CD14-positive monocyte (primary cell): ENCODE data around the gene PNMA6E. TPM values are rescaled to one million over a fixed set of nuclear protein-coding genes. Genes with fewer than 3 reads are reported as not detected.
"Not testable (repeated sequence)": the region's sequence is repeated elsewhere in the genome, so short reads cannot be mapped to it uniquely, and the experiment has no call there.

Experiments used
- DNase-seq, 3 donors: peaks; one replicate each; pipeline ENCODE4 v3.0.0-alpha.2; 2011 to 2022
- H2AFZ ChIP-seq: 2 replicates; pipeline ENCODE4 v1.6.0; 2012; ENCODE audit warnings: mild to moderate bottlenecking, low read depth, low read length, inconsistent platforms; ENCODE audit not compliant: insufficient read depth, poor library complexity, severe bottlenecking
- H3K27ac ChIP-seq, 2 donors: 1 replicate in 1 of 2; 2 replicates in 1 of 2; pipeline ENCODE4 v1.5.1; 2012 to 2013; ENCODE audit warnings: low read length in 2 of 2, control low read depth in 1 of 2, inconsistent platforms in 1 of 2, low read depth in 1 of 2, mild to moderate bottlenecking in 1 of 2
- H3K27me3 ChIP-seq, 2 donors: one replicate each; pipeline versions ENCODE4 v1.6.0 to v1.6.1; 2011 to 2013; ENCODE audit warnings: low read length in 2 of 2; ENCODE audit not compliant: control insufficient read depth in 2 of 2, insufficient read depth in 2 of 2
- H3K36me3 ChIP-seq, 2 donors: replicated peaks in 1 of 2; 1 replicate in 1 of 2; 2 replicates in 1 of 2; pipeline versions ENCODE4 v1.5.1 to v1.6.1; 2012 to 2013; ENCODE audit warnings: low read length in 2 of 2, control low read depth in 1 of 2, inconsistent platforms in 1 of 2, mild to moderate bottlenecking in 1 of 2; ENCODE audit not compliant: insufficient read depth in 2 of 2, control insufficient read depth in 1 of 2
- H3K4me1 ChIP-seq, 2 donors: 1 replicate in 1 of 2; 2 replicates in 1 of 2; pipeline versions ENCODE4 v1.5.1 to v1.6.1; 2012 to 2013; ENCODE audit warnings: low read length in 2 of 2, control low read depth in 1 of 2, inconsistent platforms in 1 of 2, mild to moderate bottlenecking in 1 of 2, moderate library complexity in 1 of 2; ENCODE audit not compliant: insufficient read depth in 2 of 2, control insufficient read depth in 1 of 2
- H3K4me2 ChIP-seq: replicated peaks from 2 replicates; pipeline ENCODE3; 2012; ENCODE audit warnings: low read length, moderate library complexity, mild to moderate bottlenecking; ENCODE audit not compliant: poor library complexity, severe bottlenecking; ENCODE audit errors: extremely low read depth
- H3K4me3 ChIP-seq, 3 experiments: fragments of 200-600 bp in 1 of 3; sonication (generic) in 1 of 3; replicated peaks in 1 of 3; 1 replicate in 2 of 3; 2 replicates in 1 of 3; pipeline ENCODE4 v1.5.1; 2011 to 2013; ENCODE audit warnings: low read length in 3 of 3, mild to moderate bottlenecking in 3 of 3, control low read depth in 2 of 3, low read depth in 2 of 3, inconsistent platforms in 1 of 3, moderate library complexity in 1 of 3
- H3K79me2 ChIP-seq: 2 replicates; pipeline ENCODE4 v1.6.0; 2012; ENCODE audit warnings: mild to moderate bottlenecking, control low read depth, inconsistent platforms, low read length, moderate library complexity; ENCODE audit not compliant: insufficient read depth
- H3K9ac ChIP-seq: 2 replicates; pipeline ENCODE4 v1.6.0; 2017; ENCODE audit warnings: low read length, mild to moderate bottlenecking; ENCODE audit not compliant: insufficient read depth, poor library complexity, severe bottlenecking
- H3K9me3 ChIP-seq, 2 donors: replicated peaks in 1 of 2; 1 replicate in 1 of 2; 2 replicates in 1 of 2; pipeline versions ENCODE4 v1.5.1 to v1.6.1; 2012 to 2013; ENCODE audit warnings: low read length in 2 of 2, control low read depth in 1 of 2; ENCODE audit not compliant: control insufficient read depth in 1 of 2, insufficient read depth in 1 of 2
- H4K20me1 ChIP-seq: 2 replicates; pipeline ENCODE4 v1.6.0; 2012; ENCODE audit warnings: mild to moderate bottlenecking, low read length, control low read depth, moderate library complexity; ENCODE audit not compliant: insufficient read depth
- H3K27ac Mint-ChIP-seq, 7 donors: one replicate each; pipeline ENCODE4 v1.8.0; 2020; ENCODE audit warnings: mild to moderate bottlenecking in 7 of 7, mixed read lengths in 7 of 7, moderate library complexity in 6 of 7, inconsistent platforms in 2 of 7
- H3K27me3 Mint-ChIP-seq, 3 donors: one replicate each; pipeline ENCODE4 v1.8.0; 2021 to 2022; ENCODE audit warnings: low read depth in 3 of 3, mild to moderate bottlenecking in 3 of 3, mixed read lengths in 3 of 3, moderate library complexity in 3 of 3, inconsistent platforms in 1 of 3
- H3K36me3 Mint-ChIP-seq, 2 donors: one replicate each; pipeline ENCODE4 v1.8.0; 2020; ENCODE audit warnings: mixed read lengths in 2 of 2, inconsistent platforms in 1 of 2, mild to moderate bottlenecking in 1 of 2
- H3K4me1 Mint-ChIP-seq: one replicate; pipeline ENCODE4 v1.8.0; 2020; ENCODE audit warnings: mild to moderate bottlenecking, mixed read lengths
- H3K4me3 Mint-ChIP-seq, 2 donors: one replicate each; pipeline ENCODE4 v1.8.0; 2020; ENCODE audit warnings: mild to moderate bottlenecking in 2 of 2, mixed read lengths in 2 of 2, moderate library complexity in 1 of 2
- H3K9me3 Mint-ChIP-seq, 7 donors: one replicate each; pipeline ENCODE4 v1.8.0; 2020 to 2022; ENCODE audit warnings: mixed read lengths in 7 of 7, mild to moderate bottlenecking in 6 of 7, moderate library complexity in 6 of 7, inconsistent platforms in 2 of 7
- WGBS: methylation state at CpG from one replicate; pipeline ENCODE4 v1.1.5; 2013; ENCODE audit warnings: missing lambda C conversion rate; ENCODE audit not compliant: insufficient coverage; 5-methylcytosine and 5-hydroxymethylcytosine counted together
- intact Hi-C, 2 donors: fragments of 100-400 bp; cut with micrococcal nuclease; formaldehyde crosslinking; loops; one replicate each; pipeline versions ENCODE4 v1.15.0 to v1.15.1; 2023
- polyA plus RNA-seq, 3 donors: library from polyadenylated mRNA; depleted of rRNA in 1 of 3; unstranded in 2 of 3; stranded (reverse) in 1 of 3; fragments of 300-500 nt in 2 of 3; fragments of >200 nt in 1 of 3; fragmentation: Illumina TruSeq in 2 of 3; gene quantifications; 1 replicate in 2 of 3; 2 replicates in 1 of 3; pipeline ENCODE4 v1.2.3, GENCODE V29; 2012 to 2021
- TF ChIP-seq, protein P1 (sequence below): fragments of 200-600 bp; IDR thresholded peaks from one replicate; pipeline ENCODE4 v1.8.0; 2022; ENCODE audit warnings: antibody characterized with exemption, mild to moderate bottlenecking

Gene PNMA6E
- polyA plus RNA-seq, 3 donors: not detected

- no peaks in the 10 kb centered on the region for H3K79me2 ChIP-seq
- 10% methylated on average over 2 of the region's 5 CpGs for WGBS
- H3K27ac ChIP-seq: no peak overlapping the region
- no peaks in the 10 kb centered on the region for H3K27me3 ChIP-seq
- H3K4me1 ChIP-seq: no peaks in the 10 kb centered on the region
- DNase-seq: no peak
- no peak overlapping the region for H3K4me2 ChIP-seq
- Mint-ChIP-seq H3K4me3 (no peak overlapping the region), H3K9me3 (peaks cover 0 to 10% (median 3%) of the 10 kb centered on the region in 7 donors), H3K27me3 (peaks cover 0 to 11% (median 0%) of the 10 kb centered on the region in 3 donors), H3K36me3 (no peaks in the 10 kb centered on the region), H3K4me1 (peaks cover 5% of the 10 kb centered on the region), H3K27ac (peak overlapping the region in 1 of 7 donors; percentile 11)
- TF ChIP-seq, protein P1, sequence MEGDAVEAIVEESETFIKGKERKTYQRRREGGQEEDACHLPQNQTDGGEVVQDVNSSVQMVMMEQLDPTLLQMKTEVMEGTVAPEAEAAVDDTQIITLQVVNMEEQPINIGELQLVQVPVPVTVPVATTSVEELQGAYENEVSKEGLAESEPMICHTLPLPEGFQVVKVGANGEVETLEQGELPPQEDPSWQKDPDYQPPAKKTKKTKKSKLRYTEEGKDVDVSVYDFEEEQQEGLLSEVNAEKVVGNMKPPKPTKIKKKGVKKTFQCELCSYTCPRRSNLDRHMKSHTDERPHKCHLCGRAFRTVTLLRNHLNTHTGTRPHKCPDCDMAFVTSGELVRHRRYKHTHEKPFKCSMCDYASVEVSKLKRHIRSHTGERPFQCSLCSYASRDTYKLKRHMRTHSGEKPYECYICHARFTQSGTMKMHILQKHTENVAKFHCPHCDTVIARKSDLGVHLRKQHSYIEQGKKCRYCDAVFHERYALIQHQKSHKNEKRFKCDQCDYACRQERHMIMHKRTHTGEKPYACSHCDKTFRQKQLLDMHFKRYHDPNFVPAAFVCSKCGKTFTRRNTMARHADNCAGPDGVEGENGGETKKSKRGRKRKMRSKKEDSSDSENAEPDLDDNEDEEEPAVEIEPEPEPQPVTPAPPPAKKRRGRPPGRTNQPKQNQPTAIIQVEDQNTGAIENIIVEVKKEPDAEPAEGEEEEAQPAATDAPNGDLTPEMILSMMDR: no peak
- intact Hi-C loops: no loop called here
- no peaks in the 10 kb centered on the region for H4K20me1 ChIP-seq
- no peaks in the 10 kb centered on the region for H3K36me3 ChIP-seq
- H3K9ac ChIP-seq: no peak overlapping the region
- H3K4me3 ChIP-seq: no peak overlapping the region
- H2AFZ ChIP-seq: no peak overlapping the region
- H3K9me3 ChIP-seq: peaks cover 0 to 7% of the 10 kb centered on the region in 2 donors
These were observed 4.3 kb upstream of the PNMA6E start for GRCh38 chrX:153405426-153405825.

DNA sequence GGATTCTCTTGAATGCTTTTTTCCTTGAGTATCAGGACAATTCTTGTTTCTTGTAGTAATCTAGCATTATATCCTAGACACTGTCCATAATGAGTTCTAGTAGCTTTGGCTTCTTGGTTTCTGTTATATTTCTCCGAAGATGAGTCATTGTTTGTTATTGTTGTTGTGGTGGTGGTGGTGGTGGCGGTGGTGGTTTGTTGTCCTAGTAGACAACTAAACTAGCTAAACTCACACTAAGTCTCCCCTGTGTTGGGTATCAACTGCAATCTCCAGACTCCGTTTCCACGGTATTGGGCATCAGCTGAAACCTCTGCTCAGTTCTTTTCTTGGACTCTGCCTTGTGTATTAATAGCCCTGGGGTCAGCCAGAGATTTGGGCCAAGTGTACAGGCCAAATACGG, 3.2 kb upstream of the PNMA6E start:
- H3K27ac ChIP-seq, H3K4me2 ChIP-seq, H3K9ac ChIP-seq, H3K4me3 ChIP-seq, H4K20me1 ChIP-seq, H3K27me3 ChIP-seq, H3K4me1 ChIP-seq, H3K36me3 ChIP-seq, DNase-seq, H2AFZ ChIP-seq, intact Hi-C loops, H3K9me3 ChIP-seq, H3K4me1 Mint-ChIP-seq, H3K4me3 Mint-ChIP-seq, H3K27ac Mint-ChIP-seq, H3K36me3 Mint-ChIP-seq, H3K79me2 ChIP-seq: not testable (repeated sequence)
- H3K27me3 Mint-ChIP-seq: peaks cover 0 to 11% (median 0%) of the 10 kb centered on the region in 3 donors
- H3K9me3 Mint-ChIP-seq: peaks cover 0 to 10% (median 6%) of the 10 kb centered on the region in 7 donors
- 86% methylated on average over 1 of the region's 5 CpGs for WGBS
